ENCODE measurements around the gene FILIP1L.

The FILIP1L gene

GRCh38 chr3:99958222-99958912 is 155.9 kb downstream of the FILIP1L start:
- no peak for DNase-seq (ENCODE audit: low read depth in 1 of 2, low spot score in 1 of 2)
- TF ChIP-seq JUND (IDR thresholded peaks at IDR 0.05; ENCODE audit: low read depth) = no peak
- in situ Hi-C loops (cut with HindIII; ENCODE audit: low pct_unique_long_range_greater_than_20kb, low sequenced_read_pairs) = no loop called here

- DNase-seq (ENCODE audit: low read depth in 1 of 2, low spot score in 1 of 2) = no peak
- no peak for TF ChIP-seq JUND (IDR thresholded peaks at IDR 0.05; ENCODE audit: low read depth)
- in situ Hi-C loops (cut with HindIII; ENCODE audit: low pct_unique_long_range_greater_than_20kb, low sequenced_read_pairs) = no loop called here
Observed at GRCh38 chr3:99957151-99957796, 157.0 kb downstream of the FILIP1L start.

GRCh38 chr3:99955773-99956562 is 158.3 kb downstream of the FILIP1L start:
- no peak for TF ChIP-seq JUND (IDR thresholded peaks at IDR 0.05; ENCODE audit: low read depth)
- no peak for DNase-seq (ENCODE audit: low read depth in 1 of 2, low spot score in 1 of 2)
- in situ Hi-C loops (cut with HindIII; ENCODE audit: low pct_unique_long_range_greater_than_20kb, low sequenced_read_pairs) = no loop called here

GRCh38 chr3:99954914-99955644 is 159.2 kb downstream of the FILIP1L start:
- DNase-seq (ENCODE audit: low read depth in 1 of 2, low spot score in 1 of 2) = no peak
- TF ChIP-seq JUND (IDR thresholded peaks at IDR 0.05; ENCODE audit: low read depth) = no peak
- in situ Hi-C loops (cut with HindIII; ENCODE audit: low pct_unique_long_range_greater_than_20kb, low sequenced_read_pairs) = no loop called here

DNA sequence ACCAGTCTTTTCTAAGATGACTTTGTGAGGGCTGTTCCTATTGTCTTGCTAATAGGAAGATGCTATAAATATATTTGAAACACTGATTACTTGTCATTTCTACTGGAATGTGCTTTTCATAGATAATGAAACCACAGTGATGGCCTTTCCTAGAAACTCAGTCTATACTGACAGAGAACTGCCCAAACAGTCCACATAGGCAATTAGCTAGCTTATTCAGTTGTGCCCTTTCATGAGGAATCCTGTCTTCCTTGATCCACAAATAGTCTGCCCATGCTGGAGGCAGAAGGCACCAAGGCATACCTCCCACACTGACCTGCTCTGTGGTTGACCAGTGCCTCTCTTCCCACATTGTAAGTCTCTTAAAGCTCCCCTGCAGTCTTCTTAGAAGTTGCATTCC is 160.7 kb downstream of the FILIP1L start:
- no peak for TF ChIP-seq JUND (IDR thresholded peaks at IDR 0.05; ENCODE audit: low read depth)
- in situ Hi-C loops (cut with HindIII; ENCODE audit: low pct_unique_long_range_greater_than_20kb, low sequenced_read_pairs) = no loop called here

GRCh38 chr3:99952306-99952705 is 162.0 kb downstream of the FILIP1L start:
- DNase-seq (ENCODE audit: low read depth in 1 of 2, low spot score in 1 of 2) = no peak
- TF ChIP-seq JUND (IDR thresholded peaks at IDR 0.05; ENCODE audit: low read depth) = no peak
- in situ Hi-C loops (cut with HindIII; ENCODE audit: low pct_unique_long_range_greater_than_20kb, low sequenced_read_pairs) = no loop called here

More for the DNA sequence above, 160.7 kb downstream of the FILIP1L start:
- no peak for DNase-seq (ENCODE audit: low read depth in 1 of 2, low spot score in 1 of 2)

- no peak for TF ChIP-seq JUND (IDR thresholded peaks at IDR 0.05; ENCODE audit: low read depth)
- in situ Hi-C loops (cut with HindIII; ENCODE audit: low pct_unique_long_range_greater_than_20kb, low sequenced_read_pairs) = no loop called here
- DNase-seq (ENCODE audit: low read depth in 1 of 2, low spot score in 1 of 2) = no peak
Observed at GRCh38 chr3:99951701-99952100, 162.6 kb downstream of the FILIP1L start.

DNA sequence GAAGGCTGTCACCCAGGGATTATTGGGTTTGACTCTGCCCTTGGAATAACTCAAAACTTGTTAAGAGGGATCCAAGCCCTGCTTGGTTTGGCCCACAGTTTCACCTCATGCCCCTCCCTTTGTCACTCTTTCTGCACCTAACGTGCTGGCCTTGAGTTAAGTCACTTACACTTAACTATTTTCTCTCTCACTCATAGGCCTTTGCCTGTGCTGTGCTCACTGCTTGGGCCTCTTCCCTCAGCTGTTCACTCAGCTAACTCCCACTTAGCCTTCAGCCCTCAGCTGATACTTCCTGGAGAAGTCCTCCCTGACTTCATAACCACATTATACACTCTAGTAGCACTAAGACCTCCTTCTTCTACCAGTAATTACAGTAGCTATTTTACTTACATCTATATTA is 163.4 kb downstream of the FILIP1L start:
- in situ Hi-C loops (cut with HindIII; ENCODE audit: low pct_unique_long_range_greater_than_20kb, low sequenced_read_pairs) = no loop called here
- DNase-seq (ENCODE audit: low read depth in 1 of 2, low spot score in 1 of 2) = no peak
- TF ChIP-seq JUND (IDR thresholded peaks at IDR 0.05; ENCODE audit: low read depth) = no peak

GRCh38 chr3:99949956-99950670 is 164.2 kb downstream of the FILIP1L start:
- no peak for TF ChIP-seq JUND (IDR thresholded peaks at IDR 0.05; ENCODE audit: low read depth)
- in situ Hi-C loops (cut with HindIII; ENCODE audit: low pct_unique_long_range_greater_than_20kb, low sequenced_read_pairs) = no loop called here
- DNase-seq (ENCODE audit: low read depth in 1 of 2, low spot score in 1 of 2) = no peak

DNA sequence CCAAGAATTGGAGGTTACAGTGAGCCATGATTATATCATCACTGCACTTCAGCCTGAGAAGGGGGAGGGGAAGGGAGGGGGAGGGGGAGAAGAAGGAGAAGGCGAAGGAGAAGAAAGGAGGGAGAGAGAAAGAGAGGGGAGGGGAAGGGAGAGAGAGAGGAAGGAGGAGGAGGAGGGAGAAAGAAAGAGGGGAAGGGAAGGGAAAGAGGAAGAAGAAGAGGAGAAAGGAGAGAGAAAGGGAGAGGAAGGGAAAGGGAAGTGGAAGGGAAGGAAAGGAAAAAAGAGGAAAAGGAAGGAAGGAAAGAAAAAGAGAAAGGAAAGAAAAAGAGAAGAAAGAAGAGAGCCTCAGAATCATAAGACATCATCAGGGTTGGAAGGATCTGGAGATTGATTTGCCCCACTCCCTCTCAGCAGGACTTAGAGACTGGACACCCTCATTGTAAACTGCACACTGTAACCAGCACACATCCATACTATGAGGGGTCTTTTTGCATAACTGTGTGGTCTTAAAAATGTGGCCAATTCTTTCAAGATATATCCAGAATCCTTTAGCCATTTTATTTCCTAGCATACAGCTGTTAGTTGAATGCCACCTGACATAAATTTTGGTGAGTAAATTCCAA is 165.7 kb downstream of the FILIP1L start:
- in situ Hi-C loops (cut with HindIII; ENCODE audit: low pct_unique_long_range_greater_than_20kb, low sequenced_read_pairs) = no loop called here
- DNase-seq (ENCODE audit: low read depth in 1 of 2, low spot score in 1 of 2) = no peak
- no peak for TF ChIP-seq JUND (IDR thresholded peaks at IDR 0.05; ENCODE audit: low read depth)

DNA sequence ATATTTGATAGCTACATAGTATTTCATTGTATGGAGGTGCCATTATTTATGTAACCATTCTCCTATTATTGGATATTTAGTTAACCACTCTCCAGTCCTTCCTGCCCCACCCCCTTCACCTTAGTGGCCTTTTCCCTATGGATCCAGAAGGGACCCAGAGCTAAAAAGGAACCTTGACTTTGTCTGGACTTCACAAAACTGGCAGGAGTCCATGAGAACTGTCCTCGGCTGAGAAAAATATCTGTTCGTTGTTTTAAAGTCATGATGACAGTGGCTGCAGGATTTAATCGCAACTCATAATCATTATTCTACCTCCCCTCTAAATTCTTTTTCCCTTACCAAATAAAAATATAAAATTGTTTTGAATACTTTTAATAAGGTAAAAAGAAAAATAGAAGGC is 166.9 kb downstream of the FILIP1L start:
- in situ Hi-C loops (cut with HindIII; ENCODE audit: low pct_unique_long_range_greater_than_20kb, low sequenced_read_pairs) = no loop called here
- no peak for DNase-seq (ENCODE audit: low read depth in 1 of 2, low spot score in 1 of 2)
- no peak for TF ChIP-seq JUND (IDR thresholded peaks at IDR 0.05; ENCODE audit: low read depth)
